Measurements from ENCODE around the gene MAFB.

The MAFB gene

DNA sequence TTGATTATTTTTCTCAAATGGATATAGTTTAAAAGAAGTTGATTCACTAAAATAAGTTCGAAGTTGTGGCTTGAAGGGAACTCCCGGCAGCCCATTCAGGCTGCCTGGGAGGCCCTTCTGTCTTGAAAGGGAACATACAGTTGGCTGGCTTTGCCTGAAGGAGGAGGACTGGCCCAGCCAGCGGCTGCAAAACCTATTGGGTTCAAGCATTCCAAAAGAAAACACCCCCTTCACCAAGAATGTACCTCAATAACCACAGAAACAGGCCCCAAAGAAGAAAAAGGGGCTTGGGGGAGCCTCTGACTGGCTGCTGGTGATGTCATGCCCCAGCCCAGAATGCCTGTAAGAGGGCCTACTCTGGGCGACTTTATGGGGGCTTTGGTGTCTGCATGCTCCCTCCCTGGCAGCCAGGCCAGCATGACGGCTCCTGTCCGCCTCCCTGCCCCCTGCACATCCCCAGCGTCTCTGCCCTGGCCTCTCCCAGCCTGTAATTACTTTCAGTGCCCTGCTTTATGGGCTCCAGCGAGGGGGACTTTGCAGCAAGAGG lies 36.5 kb downstream of the MAFB start:
- no peak for DNase-seq

DNA sequence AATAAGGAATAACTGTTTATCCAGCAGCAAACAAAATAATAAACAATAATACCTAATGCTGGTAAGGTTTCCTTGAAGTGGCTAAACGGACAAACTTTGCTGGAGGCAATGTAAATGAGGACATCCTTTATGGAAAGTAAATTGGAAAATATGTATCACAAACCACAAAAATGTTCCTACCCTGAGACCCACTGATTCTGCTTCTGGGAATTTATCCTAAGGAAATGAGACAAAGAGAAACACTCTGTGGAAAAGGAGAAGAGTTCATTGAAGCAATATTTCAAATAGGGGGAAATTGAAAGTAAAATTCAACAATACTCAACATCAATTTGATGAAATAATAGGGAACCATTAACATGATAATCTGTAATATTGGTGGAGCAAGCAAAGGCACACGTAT lies 37.9 kb downstream of the MAFB start:
- no peak for DNase-seq

- DNase-seq, result no peak
Observed at GRCh38 chr20:40650707-40651106, 38.3 kb downstream of the MAFB start.

- no peak for DNase-seq
Observed at GRCh38 chr20:40648210-40649072, 40.6 kb downstream of the MAFB start.

GRCh38 chr20:40646813-40647212 lies 42.2 kb downstream of the MAFB start:
- no peak for DNase-seq

DNA sequence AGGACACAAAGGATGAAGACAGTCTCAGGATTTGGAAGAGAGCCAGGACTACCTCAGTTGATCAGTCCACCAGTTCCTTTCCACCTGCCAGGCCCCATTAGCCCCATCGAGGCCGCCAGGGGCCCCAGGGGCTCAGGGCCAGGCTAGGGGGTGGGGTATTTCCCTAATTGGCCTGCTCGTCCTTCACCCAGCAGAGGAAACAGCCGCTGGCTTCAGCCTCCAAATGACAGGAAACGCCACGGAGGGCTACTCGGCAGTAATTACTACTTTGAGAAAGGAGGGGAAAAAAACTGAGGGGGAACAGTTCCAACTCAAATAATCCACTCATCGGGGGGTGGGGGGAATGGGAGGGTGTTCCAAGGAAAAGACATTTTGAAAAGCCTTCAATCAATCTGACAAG lies 42.7 kb downstream of the MAFB start:
- DNase-seq, result no peak

DNA sequence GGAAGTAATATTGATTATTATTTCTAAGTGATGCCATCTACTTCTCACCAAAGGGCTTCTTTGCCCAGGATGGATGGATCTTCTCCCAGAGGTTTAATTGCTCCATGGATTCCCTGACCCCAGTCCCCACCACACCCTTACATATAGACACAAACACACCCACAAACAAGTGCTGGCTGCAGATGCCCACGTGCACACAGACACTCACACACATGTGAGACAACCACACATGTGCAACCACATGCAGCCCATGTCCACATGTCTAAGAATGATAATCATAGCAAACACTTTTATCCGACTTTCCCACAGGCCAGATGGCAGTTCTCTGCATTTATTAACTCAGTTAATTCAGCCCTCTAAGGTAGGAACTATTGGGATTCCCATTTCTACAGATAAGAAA lies 44.2 kb downstream of the MAFB start:
- no peak for DNase-seq

GRCh38 chr20:40643891-40644290 lies 45.1 kb downstream of the MAFB start:
- no peak for DNase-seq

- no peak for DNase-seq
Observed at GRCh38 chr20:40641809-40642208, 47.2 kb downstream of the MAFB start.

- no peak for DNase-seq
Observed at GRCh38 chr20:40641202-40641601, 47.8 kb downstream of the MAFB start.

GRCh38 chr20:40640667-40641066 lies 48.4 kb downstream of the MAFB start:
- no peak for DNase-seq

GRCh38 chr20:40639676-40640355 lies 49.2 kb downstream of the MAFB start:
- no peak for DNase-seq

GRCh38 chr20:40639132-40639531 lies 49.9 kb downstream of the MAFB start:
- DNase-seq, result no peak

DNA sequence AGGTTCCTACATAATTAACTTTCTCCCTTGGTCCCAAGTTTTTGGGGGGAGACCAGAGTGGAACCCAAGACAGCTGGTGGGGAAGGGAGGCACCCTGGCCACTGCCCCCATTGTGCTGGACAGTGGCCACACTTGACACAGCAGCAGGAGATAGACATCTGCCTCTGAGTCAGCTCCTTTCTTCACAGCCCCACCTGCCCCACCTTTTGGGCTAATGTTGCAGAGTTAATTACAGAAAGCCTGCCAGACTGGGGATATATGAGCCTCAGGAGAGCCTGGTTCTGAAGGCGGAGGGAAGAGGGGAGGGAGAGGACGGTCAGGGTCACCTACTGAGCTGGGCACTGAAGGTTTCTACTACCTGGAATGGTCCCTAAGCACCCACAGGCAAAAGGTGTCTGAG lies 50.6 kb downstream of the MAFB start:
- no peak for DNase-seq

DNA sequence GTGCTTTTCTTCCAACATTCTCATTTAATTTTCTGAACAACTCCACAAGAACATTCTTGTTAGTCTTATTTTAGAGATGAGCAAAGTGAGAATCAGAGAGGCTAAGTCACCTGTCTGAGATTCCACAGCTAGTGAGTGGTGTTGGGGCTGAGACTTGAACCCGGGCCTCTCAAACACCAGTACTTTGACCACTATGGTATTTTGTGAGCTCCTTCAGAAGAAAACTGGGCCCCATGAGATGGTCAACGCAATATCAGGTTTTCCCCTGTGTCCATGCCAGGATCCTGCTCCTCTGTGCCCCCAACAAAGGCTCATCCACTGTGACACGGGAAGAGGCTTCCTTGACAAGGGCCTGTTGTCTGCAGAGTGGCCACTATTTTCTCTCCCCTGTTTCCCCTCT lies 51.9 kb downstream of the MAFB start:
- no peak for DNase-seq

- DNase-seq, result no peak
Observed at GRCh38 chr20:40636486-40636885, 52.5 kb downstream of the MAFB start.

GRCh38 chr20:40635971-40636370 lies 53.1 kb downstream of the MAFB start:
- no peak for DNase-seq

All from stimulated activated CD4-positive, alpha-beta T cell treated with anti-CD3 and anti-CD28 coated beads, Interleukin-4, amount 100 ng/mL, for 1 hour (primary cell).